Stimulated activated CD8-positive, alpha-beta memory T cell treated with anti-CD3 and anti-CD28 coated beads, Interleukin-15, amount 100 ng/mL, for 24 hours (primary cell): ENCODE results near the gene SPEM3.
"Not testable (repeated sequence)": the region's sequence is repeated elsewhere in the genome, so short reads cannot be mapped to it uniquely, and the experiment has no call there.

Source experiments
- DNase-seq: peaks from one replicate; pipeline ENCODE4 v3.0.0-alpha.2; 2020; ENCODE audit warnings: low read depth

Gene SPEM3

DNA sequence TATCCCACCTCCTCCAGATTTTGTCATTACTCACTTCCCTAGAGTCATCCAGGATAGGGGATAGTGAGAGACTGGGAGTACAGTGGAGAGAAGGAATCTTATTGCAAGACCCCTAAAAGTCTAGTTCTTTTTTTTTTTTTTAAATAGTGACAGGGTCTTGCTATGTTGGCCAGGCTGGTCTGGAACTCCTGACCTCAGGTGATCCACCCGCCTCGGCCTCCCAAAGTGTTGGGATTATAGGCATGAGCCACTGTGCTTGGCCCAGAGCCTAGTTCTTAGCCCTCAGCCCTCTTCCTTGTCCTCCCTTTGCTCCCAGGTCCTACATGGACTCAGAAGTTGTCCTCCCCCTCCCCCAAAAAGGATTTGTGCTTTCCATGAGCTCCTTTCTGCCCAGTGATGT, 13.5 kb downstream of the SPEM3 start:
- DNase-seq = no peak

DNA sequence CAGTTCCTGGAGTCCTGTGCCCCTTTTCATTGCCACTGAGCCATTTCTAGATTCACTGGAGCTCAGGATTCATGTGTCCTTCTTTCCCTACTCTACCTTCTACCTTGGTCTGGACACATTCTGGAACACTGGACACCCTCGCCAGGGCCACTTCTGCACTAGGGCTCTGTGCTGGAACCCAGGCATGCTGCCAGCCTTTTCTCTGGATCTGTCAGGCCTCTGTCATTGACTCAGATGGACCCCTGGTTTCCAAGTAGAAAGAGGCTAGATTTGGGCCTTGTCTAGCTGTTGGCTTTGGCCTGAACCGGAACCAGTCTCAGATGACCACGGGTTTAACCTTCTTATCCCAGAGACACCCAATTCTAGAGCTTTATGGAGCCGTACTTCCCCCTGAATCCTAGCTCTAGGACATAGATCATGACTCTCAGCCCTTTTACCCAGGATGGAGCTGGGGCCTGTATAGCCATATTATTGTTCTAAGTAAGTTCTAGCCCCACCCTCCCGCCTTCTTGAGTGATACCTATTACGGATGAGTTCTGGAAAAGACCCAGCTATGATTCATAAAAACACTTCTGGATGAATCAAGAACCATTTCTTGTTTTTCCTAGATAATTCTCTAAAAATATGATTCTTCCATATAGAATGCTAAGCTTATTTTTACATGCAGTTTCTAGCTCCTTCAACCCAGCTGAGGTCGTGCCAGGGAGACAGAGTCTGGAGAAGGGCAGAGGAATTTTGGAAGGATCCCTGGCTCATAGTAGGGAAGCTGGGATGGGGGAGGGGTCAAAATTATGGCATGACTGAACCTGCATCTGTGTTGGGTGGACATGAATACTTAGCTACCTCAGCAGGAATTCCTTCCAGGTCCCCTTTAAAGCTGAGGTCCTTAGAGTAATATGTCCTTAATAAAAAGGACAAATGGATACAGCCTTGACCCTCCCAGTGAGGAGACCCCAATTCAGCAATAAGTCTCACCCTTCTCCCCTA, 15.1 kb downstream of the SPEM3 start:
- DNase-seq = no peak

DNA sequence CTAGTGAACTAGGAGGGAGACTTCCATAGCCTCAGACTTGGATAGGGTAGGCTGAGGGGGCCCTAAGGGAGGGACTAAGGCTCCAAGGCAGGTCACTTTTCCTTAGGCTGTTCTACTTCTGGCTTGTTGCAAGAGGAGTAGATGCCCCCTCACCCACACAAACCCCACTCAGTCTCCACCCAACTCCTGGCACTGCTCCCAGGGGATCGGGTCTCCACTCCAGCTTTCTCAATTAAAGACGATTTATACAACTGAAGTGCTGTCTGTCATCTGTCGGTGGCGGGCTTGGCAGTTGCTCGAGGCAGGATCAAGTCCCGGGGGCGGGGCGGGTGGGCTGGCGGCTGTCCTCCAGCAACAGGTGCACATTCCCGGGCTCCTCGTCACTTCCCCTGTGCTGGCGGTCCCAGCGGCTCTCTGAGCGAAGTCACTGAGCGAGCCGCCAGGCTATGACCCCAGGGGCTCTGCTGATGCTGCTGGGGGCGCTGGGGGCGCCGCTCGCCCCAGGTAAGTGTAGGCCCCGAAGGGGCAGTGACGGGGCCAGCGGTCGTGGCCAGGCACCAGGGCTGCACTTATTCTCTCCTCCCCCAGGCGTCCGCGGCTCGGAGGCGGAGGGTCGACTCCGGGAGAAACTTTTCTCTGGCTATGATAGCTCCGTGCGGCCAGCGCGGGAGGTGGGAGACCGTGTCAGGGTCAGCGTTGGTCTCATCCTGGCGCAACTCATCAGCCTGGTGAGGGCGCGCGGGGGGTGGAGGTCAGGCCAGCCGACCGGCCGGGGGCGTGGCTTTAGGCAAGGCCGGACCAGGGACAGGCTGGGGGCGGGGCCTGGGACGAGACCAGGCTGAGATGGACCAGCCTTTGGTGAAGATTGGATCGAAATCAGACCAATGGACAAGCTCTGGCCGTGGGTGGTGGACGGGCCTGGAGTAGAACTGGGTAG, 16.3 kb downstream of the SPEM3 start, which contains the start of gene CHRNB1:
CHRNB1 (plus strand) TSS at position 380 of the 937 bp plus-strand sequence; CDS start at position 447, 67 bp downstream.
- no peak for DNase-seq

DNA sequence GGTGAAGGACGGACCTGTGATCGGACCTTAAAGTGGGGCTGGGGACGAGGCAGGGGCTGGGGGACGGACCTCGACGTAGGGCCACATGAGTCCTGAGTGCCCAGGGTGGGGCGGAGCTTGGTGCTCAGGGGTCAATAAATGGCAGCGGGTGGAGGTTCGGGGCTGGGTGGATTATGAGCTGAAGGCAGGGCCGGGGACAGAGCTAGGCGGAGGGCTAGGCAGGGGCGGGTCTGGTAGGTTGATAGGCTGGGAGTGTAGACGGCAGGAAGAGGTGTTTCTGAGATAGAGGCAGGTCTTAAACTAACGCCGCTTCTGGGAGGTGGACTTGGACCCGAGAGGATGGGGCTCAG, 16.9 kb downstream of the SPEM3 start:
- no peak for DNase-seq

DNA sequence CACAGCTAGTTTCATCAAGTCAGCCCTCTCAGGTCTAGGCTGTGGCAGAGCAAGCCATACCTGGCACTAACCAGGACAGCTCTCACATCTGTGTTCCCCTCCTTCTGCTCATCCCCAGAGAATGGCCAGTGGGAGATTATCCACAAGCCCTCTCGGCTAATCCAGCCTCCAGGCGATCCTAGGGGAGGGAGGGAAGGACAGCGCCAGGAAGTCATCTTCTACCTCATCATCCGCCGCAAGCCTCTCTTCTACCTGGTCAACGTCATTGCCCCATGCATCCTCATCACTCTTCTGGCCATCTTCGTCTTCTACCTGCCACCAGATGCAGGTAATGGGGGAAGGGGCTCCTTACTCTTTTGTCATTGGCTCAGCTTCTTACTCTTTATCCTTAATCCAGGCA, 19.8 kb downstream of the SPEM3 start:
- no peak for DNase-seq

DNA sequence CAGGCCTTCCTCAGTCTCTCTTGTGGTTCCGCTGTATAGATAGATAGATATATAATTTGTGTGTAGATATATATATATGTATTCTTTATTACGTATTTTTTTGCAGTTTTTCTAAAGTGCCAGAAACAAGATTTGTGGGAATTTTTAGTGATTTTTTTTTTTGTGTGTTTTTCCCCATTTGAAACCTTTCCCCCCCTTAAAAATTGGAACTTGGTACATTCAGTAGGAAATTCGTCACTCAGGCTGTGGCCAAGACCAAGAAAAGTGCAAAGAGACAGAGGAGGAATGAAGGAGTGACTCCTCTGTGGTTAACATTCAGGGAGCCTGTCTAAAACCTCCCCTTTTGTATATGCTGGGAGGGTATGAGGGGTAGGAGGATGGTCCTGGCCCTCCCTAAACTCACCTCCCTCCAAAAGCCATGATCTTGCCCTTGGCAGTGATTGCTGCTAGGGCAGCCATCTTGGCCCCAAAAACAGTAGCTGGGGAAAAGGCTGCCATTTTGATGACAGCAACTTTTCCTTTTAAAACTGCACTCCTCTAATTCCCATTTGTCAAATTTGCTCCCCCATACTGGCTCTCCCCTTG, 31.4 kb downstream of the SPEM3 start:
- DNase-seq = no peak

GRCh38 chr17:7460850-7461660, 32.4 kb downstream of the SPEM3 start:
- DNase-seq = no peak

GRCh38 chr17:7462474-7463371, 34.1 kb downstream of the SPEM3 start:
- DNase-seq = no peak

GRCh38 chr17:7463372-7463846, 34.8 kb downstream of the SPEM3 start:
- DNase-seq = no peak

GRCh38 chr17:7464081-7464480, 35.4 kb downstream of the SPEM3 start:
- no peak for DNase-seq

- DNase-seq = no peak
These were observed 37.1 kb downstream of the SPEM3 start for GRCh38 chr17:7465597-7466275.

DNA sequence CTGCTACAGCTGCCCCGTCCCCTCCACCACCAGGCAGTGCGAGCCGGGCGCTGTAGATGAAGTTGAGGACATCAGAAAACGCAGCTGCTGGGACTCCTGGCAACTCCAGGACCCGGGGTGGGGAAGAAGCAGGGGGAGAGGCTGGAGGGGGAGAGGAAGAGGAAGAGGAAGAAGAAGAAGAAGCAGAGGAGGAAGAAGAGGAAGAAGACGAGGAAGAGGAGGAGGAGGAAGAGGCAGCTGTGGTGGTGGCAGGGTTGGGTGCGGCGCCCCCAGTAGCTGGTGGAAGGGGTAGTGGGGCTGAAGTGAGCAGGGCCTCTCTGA, 37.6 kb downstream of the SPEM3 start:
- no peak for DNase-seq

DNA sequence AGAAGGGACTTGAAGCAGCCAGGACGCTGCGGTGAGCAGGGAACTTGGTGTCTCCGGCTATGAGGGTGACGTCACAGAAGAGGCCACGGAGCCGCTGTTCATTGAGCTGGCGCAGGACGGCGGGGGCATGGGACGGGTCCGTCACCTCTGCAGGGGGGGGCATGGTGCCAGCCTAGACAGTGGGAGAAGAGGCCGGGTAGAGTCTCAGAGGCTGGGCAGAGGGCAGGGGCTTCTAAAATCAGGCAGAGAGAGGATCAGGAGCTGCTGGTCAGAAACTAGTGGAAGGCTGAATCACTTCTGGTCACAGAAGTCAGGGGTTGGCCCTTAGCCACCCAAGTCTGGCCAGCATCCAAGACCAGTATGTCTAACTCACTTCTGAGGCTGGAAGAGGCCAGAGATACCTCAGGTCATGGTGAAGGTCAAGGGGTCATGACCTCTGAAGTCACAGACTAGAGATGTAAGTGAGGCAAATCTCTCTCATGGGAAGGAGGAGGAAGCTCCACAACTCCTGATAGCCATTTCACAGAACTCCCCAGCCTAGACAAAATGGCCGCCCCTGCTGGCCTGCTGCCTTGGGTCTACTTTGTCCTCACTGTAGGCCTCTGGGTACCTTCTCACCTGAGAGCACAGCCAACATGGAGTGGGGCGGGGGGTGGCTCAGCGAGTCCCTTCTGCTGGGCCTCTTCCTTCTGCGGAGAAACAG, 38.1 kb downstream of the SPEM3 start:
- DNase-seq = no peak

GRCh38 chr17:7467498-7467897, 38.8 kb downstream of the SPEM3 start:
- no peak for DNase-seq

- no peak for DNase-seq
These were observed 39.6 kb downstream of the SPEM3 start for GRCh38 chr17:7468290-7468689.

- no peak for DNase-seq
These were observed 40.2 kb downstream of the SPEM3 start for GRCh38 chr17:7468804-7469389.

GRCh38 chr17:7469843-7470242, 41.2 kb downstream of the SPEM3 start:
- not testable (repeated sequence) for DNase-seq

DNA sequence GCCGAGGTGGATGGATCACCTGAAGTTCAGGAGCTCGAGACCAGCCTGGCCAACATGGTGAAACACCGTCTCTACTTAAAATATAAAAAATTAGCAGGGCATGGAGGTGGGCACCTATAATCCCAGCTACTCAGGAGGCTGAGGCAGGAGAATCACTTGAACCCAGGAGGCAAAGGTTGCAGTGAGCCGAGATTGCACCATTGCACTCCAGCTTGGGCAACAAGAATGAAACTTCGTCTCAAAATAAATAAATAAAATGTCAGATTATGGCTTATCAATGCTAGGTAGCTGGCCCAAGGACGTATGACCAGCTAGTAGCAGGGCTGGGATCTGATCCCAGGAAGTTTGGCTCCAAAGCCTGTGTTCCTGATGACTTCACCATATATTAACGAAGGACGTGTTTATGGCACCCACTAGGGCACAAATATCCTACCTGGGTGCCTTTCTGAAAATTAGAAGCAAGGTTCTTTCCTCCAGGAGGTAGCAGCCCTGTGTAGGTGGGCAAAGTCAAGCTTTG, 41.9 kb downstream of the SPEM3 start:
- not testable (repeated sequence) for DNase-seq

- no peak for DNase-seq
These were observed 43.1 kb downstream of the SPEM3 start for GRCh38 chr17:7471729-7472128.
